ENCODE data around the gene NR1I2. TPM values are rescaled to one million over a fixed set of nuclear protein-coding genes. Genes with fewer than 3 reads are reported as not detected.

Gene NR1I2
- polyA plus RNA-seq, 1 donor from 2014 or later, result 0.53 TPM

DNA sequence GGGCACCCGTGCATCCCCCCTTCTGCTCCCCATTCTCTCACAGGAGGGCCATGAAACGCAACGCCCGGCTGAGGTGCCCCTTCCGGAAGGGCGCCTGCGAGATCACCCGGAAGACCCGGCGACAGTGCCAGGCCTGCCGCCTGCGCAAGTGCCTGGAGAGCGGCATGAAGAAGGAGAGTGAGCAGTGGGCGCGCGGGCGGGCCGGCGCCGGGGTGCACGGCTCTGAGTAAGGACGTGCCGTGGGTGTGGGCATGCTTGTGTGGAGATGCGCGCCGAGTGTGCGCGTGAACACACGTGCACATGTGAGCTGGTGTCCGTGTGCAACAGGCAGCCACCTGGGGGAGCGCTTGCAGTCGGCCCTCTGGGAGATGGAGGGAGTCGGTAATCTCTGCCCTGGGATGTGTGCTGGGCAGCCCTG is 28.1 kb downstream of the NR1I2 start:
- H3K27me3 ChIP-seq (ENCODE audit: insufficient read depth, low read depth, low read length), result no peaks in the 10 kb centered on the region
- TF ChIP-seq EZH2 (IDR thresholded peaks at IDR 0.05; ENCODE audit: borderline replicate concordance, insufficient read depth, low read length, poor library complexity, severe bottlenecking) (no peak), EP300 (conservative IDR thresholded peaks at IDR 0.05; ENCODE audit: poor library complexity, severe bottlenecking) (no peak), MXI1 (conservative IDR thresholded peaks at IDR 0.05; ENCODE audit: poor library complexity, severe bottlenecking) (no peak), RAD21 (conservative IDR thresholded peaks at IDR 0.05) (no peak), SMC3 (conservative IDR thresholded peaks at IDR 0.05; ENCODE audit: poor library complexity) (no peak)
- no peaks in the 10 kb centered on the region for H3F3A ChIP-seq (ENCODE audit: insufficient read depth, low read length, poor library complexity, severe bottlenecking)
- H3K36me3 ChIP-seq (ENCODE audit: insufficient read depth, low read length), result no peaks in the 10 kb centered on the region
- H2AFZ ChIP-seq (ENCODE audit: low read depth, low read length), result no peak overlapping the region
- H4K20me1 ChIP-seq (ENCODE audit: insufficient read depth), result no peaks in the 10 kb centered on the region
- no peak overlapping the region for H3K4me3 ChIP-seq (ENCODE audit: low read length)
- H3K9me2 ChIP-seq (ENCODE audit: insufficient read depth, low read length), result no peaks in the 10 kb centered on the region
- H3K4me2 ChIP-seq (ENCODE audit: low read length), result no peak overlapping the region
- no peaks in the 10 kb centered on the region for H3K9me3 ChIP-seq (ENCODE audit: low read length)
- H3K9ac ChIP-seq (ENCODE audit: low read length), result no peak overlapping the region
- no peaks in the 10 kb centered on the region for H3K79me2 ChIP-seq (replicated peaks; ENCODE audit: insufficient read depth, low read length)
- no peak overlapping the region for H3K27ac ChIP-seq (ENCODE audit: low read length)

DNA sequence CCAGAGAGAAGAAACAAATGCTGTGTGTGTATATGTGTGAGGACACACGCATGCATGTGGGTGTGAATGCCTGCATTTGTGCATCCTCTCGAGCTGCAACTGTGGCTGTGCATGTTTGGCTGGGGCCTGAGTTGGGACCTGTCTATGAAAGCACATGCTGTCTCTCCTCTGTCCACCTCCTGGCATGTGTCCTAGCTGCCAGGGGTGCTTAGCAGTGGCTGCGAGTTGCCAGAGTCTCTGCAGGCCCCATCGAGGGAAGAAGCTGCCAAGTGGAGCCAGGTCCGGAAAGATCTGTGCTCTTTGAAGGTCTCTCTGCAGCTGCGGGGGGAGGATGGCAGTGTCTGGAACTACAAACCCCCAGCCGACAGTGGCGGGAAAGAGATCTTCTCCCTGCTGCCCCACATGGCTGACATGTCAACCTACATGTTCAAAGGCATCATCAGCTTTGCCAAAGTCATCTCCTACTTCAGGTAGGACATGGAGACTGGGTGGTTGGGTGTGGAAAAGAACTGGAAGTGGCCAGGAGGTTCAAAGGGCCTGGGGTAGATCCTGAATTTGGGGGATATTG is 30.7 kb downstream of the NR1I2 start:
- Histone ChIP-seq H2AFZ (ENCODE audit: low read depth, low read length) (no peak overlapping the region), H3F3A (ENCODE audit: insufficient read depth, low read length, poor library complexity, severe bottlenecking) (no peaks in the 10 kb centered on the region), H3K27ac (ENCODE audit: low read length) (no peak overlapping the region), H3K79me2 (replicated peaks; ENCODE audit: insufficient read depth, low read length) (no peaks in the 10 kb centered on the region), H4K20me1 (ENCODE audit: insufficient read depth) (no peaks in the 10 kb centered on the region), H3K36me3 (ENCODE audit: insufficient read depth, low read length) (no peaks in the 10 kb centered on the region), H3K9ac (ENCODE audit: low read length) (no peak overlapping the region), H3K9me2 (ENCODE audit: insufficient read depth, low read length) (no peaks in the 10 kb centered on the region), H3K9me3 (ENCODE audit: low read length) (no peaks in the 10 kb centered on the region), H3K4me3 (ENCODE audit: low read length) (no peak overlapping the region), H3K4me2 (ENCODE audit: low read length) (no peak overlapping the region), H3K27me3 (ENCODE audit: insufficient read depth, low read depth, low read length) (no peaks in the 10 kb centered on the region)
- TF ChIP-seq POLR2AphosphoS5 (IDR thresholded peaks at IDR 0.05), result no peak

DNA sequence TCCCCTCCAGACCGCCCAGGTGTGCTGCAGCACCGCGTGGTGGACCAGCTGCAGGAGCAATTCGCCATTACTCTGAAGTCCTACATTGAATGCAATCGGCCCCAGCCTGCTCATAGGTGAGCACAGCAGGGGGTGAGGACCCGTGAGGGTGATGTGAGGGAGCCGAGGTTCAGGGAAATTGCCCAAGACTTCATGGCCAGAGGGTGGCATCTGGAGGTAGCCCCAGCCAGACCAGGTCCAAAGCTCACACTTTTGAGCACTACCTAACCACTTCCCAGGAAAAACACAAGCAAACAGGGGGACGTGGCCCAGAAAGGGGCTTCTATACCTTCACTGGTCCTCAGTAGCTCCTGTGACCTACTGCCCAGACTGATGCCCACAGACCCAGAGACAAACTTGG is 33.8 kb downstream of the NR1I2 start:
- Histone ChIP-seq H3K9me3 (ENCODE audit: low read length) (no peaks in the 10 kb centered on the region), H4K20me1 (ENCODE audit: insufficient read depth) (no peaks in the 10 kb centered on the region), H3K4me3 (ENCODE audit: low read length) (no peak overlapping the region), H3F3A (ENCODE audit: insufficient read depth, low read length, poor library complexity, severe bottlenecking) (no peaks in the 10 kb centered on the region), H3K27ac (ENCODE audit: low read length) (no peak overlapping the region), H3K79me2 (replicated peaks; ENCODE audit: insufficient read depth, low read length) (no peaks in the 10 kb centered on the region), H3K27me3 (ENCODE audit: insufficient read depth, low read depth, low read length) (no peaks in the 10 kb centered on the region), H2AFZ (ENCODE audit: low read depth, low read length) (no peak overlapping the region), H3K9ac (ENCODE audit: low read length) (no peak overlapping the region), H3K36me3 (ENCODE audit: insufficient read depth, low read length) (no peaks in the 10 kb centered on the region), H3K9me2 (ENCODE audit: insufficient read depth, low read length) (no peaks in the 10 kb centered on the region), H3K4me2 (ENCODE audit: low read length) (no peak overlapping the region)
- no peak for TF ChIP-seq RAD21 (conservative IDR thresholded peaks at IDR 0.05)
- no peak for TF ChIP-seq SMC3 (conservative IDR thresholded peaks at IDR 0.05; ENCODE audit: poor library complexity)
- TF ChIP-seq EP300 (conservative IDR thresholded peaks at IDR 0.05; ENCODE audit: poor library complexity, severe bottlenecking), result no peak
- no peak for TF ChIP-seq POLR2AphosphoS5 (IDR thresholded peaks at IDR 0.05)
- TF ChIP-seq MXI1 (conservative IDR thresholded peaks at IDR 0.05; ENCODE audit: poor library complexity, severe bottlenecking), result no peak
- TF ChIP-seq, protein P1, sequence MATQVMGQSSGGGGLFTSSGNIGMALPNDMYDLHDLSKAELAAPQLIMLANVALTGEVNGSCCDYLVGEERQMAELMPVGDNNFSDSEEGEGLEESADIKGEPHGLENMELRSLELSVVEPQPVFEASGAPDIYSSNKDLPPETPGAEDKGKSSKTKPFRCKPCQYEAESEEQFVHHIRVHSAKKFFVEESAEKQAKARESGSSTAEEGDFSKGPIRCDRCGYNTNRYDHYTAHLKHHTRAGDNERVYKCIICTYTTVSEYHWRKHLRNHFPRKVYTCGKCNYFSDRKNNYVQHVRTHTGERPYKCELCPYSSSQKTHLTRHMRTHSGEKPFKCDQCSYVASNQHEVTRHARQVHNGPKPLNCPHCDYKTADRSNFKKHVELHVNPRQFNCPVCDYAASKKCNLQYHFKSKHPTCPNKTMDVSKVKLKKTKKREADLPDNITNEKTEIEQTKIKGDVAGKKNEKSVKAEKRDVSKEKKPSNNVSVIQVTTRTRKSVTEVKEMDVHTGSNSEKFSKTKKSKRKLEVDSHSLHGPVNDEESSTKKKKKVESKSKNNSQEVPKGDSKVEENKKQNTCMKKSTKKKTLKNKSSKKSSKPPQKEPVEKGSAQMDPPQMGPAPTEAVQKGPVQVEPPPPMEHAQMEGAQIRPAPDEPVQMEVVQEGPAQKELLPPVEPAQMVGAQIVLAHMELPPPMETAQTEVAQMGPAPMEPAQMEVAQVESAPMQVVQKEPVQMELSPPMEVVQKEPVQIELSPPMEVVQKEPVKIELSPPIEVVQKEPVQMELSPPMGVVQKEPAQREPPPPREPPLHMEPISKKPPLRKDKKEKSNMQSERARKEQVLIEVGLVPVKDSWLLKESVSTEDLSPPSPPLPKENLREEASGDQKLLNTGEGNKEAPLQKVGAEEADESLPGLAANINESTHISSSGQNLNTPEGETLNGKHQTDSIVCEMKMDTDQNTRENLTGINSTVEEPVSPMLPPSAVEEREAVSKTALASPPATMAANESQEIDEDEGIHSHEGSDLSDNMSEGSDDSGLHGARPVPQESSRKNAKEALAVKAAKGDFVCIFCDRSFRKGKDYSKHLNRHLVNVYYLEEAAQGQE (IDR thresholded peaks at IDR 0.05; ENCODE audit: borderline replicate concordance), result no peak
- TF ChIP-seq TAF1 (IDR thresholded peaks at IDR 0.05; ENCODE audit: low read depth), result no peak
- TF ChIP-seq EZH2 (IDR thresholded peaks at IDR 0.05; ENCODE audit: borderline replicate concordance, insufficient read depth, low read length, poor library complexity, severe bottlenecking), result no peak
- TF ChIP-seq, protein P2, sequence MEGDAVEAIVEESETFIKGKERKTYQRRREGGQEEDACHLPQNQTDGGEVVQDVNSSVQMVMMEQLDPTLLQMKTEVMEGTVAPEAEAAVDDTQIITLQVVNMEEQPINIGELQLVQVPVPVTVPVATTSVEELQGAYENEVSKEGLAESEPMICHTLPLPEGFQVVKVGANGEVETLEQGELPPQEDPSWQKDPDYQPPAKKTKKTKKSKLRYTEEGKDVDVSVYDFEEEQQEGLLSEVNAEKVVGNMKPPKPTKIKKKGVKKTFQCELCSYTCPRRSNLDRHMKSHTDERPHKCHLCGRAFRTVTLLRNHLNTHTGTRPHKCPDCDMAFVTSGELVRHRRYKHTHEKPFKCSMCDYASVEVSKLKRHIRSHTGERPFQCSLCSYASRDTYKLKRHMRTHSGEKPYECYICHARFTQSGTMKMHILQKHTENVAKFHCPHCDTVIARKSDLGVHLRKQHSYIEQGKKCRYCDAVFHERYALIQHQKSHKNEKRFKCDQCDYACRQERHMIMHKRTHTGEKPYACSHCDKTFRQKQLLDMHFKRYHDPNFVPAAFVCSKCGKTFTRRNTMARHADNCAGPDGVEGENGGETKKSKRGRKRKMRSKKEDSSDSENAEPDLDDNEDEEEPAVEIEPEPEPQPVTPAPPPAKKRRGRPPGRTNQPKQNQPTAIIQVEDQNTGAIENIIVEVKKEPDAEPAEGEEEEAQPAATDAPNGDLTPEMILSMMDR (IDR thresholded peaks at IDR 0.05; ENCODE audit: poor library complexity, severe bottlenecking), result no peak
